Measurements from ENCODE around the gene GAB2. TPM values are rescaled to one million over a fixed set of nuclear protein-coding genes. Genes with fewer than 3 reads are reported as not detected.

The GAB2 gene
- total and polyA plus RNA-seq, 2 of the 13 experiments (the other 11 are each of a cell fraction or from before 2014, with no cell fraction given): 4.1 to 8.6 TPM

- TF ChIP-seq ZNF274 (CRISPR knock-in tag; IDR thresholded peaks at IDR 0.05) (no peak), ZNF331 (CRISPR knock-in tag; IDR thresholded peaks at IDR 0.05) (no peak), MTF2 (CRISPR knock-in tag; IDR thresholded peaks at IDR 0.05; ENCODE audit: borderline replicate concordance) (no peak), HMGXB4 (CRISPR knock-in tag; IDR thresholded peaks at IDR 0.05; ENCODE audit: borderline replicate concordance in 1 of 2, low read depth in 1 of 2) (peak; percentile 67 to 69; a peak in 3 of 4 replicates), ZNF747 (CRISPR knock-in tag; IDR thresholded peaks at IDR 0.05; ENCODE audit: borderline replicate concordance) (0 out of 2 replicates have a peak, but pooled peaks have one; percentile 61), MBNL3 (CRISPR knock-in tag; conservative IDR thresholded peaks at IDR 0.05) (no peak), ZNF251 (CRISPR knock-in tag; IDR thresholded peaks at IDR 0.05) (no peak), POLR2G (IDR thresholded peaks at IDR 0.05; ENCODE audit: low read depth, low read length) (peak; percentile 55), AGO2 (optimal IDR thresholded peaks at IDR 0.05; ENCODE audit: low read depth, low read length) (peak; percentile 74), KLF12 (CRISPR knock-in tag; IDR thresholded peaks at IDR 0.05; ENCODE audit: borderline replicate concordance) (no peak), RARA (CRISPR knock-in tag; IDR thresholded peaks at IDR 0.05) (no peak), SRSF9 (IDR thresholded peaks at IDR 0.05; ENCODE audit: borderline replicate concordance, insufficient read depth, low read depth, low read length, poor library complexity, severe bottlenecking) (no peak), ZBTB44 (CRISPR knock-in tag; IDR thresholded peaks at IDR 0.05) (no peak; the same call in 1 of the 2 replicates), ZNF44 (CRISPR knock-in tag; IDR thresholded peaks at IDR 0.05) (0 out of 2 replicates have a peak, but pooled peaks have one; percentile 30)
- TF ChIP-seq, protein P1, sequence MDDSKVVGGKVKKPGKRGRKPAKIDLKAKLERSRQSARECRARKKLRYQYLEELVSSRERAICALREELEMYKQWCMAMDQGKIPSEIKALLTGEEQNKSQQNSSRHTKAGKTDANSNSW (CRISPR knock-in tag; IDR thresholded peaks at IDR 0.05; ENCODE audit: borderline replicate concordance): no peak
- TF ChIP-seq, protein P2, sequence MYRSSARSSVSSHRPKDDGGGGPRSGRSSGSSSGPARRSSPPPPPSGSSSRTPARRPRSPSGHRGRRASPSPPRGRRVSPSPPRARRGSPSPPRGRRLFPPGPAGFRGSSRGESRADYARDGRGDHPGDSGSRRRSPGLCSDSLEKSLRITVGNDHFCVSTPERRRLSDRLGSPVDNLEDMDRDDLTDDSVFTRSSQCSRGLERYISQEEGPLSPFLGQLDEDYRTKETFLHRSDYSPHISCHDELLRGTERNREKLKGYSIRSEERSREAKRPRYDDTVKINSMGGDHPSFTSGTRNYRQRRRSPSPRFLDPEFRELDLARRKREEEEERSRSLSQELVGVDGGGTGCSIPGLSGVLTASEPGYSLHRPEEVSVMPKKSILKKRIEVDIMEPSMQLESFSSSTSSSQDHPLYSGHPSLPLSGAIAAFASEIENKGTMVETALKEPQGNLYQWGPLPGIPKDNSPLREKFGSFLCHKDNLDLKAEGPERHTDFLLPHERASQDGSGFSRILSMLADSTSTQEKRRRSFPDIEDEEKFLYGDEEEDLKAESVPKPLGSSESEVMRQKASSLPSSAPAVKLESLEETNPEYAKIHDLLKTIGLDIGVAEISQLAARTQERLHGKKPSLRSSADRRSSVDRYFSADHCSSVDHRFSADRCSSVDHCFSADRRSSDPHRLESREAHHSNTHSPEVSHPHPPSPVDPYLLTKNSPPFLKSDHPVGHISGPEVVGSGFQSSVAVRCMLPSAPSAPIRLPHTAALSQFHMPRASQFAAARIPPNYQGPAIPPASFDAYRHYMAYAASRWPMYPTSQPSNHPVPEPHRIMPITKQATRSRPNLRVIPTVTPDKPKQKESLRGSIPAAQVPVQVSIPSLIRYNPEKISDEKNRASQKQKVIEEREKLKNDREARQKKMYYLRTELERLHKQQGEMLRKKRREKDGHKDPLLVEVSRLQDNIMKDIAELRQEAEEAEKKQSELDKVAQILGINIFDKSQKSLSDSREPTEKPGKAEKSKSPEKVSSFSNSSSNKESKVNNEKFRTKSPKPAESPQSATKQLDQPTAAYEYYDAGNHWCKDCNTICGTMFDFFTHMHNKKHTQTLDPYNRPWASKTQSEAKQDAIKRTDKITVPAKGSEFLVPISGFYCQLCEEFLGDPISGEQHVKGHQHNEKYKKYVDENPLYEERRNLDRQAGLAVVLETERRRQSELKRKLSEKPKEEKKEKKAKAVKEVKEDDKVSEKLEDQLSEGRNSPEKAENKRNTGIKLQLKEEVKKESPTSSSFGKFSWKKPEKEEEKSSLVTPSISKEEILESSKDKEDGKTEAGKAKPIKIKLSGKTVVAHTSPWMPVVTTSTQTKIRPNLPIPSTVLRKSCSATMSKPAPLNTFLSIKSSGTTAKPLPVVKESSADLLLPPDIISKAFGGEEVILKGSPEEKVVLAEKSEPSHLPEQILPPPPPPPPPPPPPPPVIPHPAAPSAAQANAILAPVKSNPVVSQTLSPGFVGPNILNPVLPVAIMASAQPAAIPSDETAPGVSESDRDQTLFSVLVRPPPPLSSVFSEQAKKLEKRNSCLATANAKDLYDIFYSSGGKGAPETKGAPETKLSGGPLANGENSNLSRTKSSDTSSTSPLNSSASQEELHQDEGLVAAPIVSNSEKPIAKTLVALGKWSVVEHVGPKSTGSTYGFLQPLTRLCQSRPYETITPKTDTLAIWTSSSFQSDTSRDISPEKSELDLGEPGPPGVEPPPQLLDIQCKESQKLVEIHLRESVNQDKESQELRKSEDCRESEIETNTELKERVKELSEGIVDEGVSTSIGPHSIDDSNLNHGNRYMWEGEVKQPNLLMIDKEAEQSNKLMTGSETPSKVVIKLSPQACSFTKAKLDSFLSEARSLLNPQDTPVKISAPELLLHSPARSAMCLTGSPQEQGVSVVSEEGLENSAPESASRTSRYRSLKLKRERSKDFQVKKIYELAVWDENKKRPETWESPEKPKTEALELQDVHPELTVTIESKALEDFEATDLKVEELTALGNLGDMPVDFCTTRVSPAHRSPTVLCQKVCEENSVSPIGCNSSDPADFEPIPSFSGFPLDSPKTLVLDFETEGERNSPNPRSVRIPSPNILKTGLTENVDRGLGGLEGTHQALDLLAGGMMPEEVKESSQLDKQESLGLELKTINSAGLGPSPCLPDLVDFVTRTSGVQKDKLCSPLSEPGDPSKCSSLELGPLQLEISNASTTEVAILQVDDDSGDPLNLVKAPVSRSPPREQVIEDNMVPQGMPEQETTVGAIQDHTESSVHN (CRISPR knock-in tag; IDR thresholded peaks at IDR 0.05): no peak
These were observed 1.1 kb downstream of the GAB2 start (continued) for GRCh38 chr11:78416285-78417174.
